Activated CD8-positive, alpha-beta T cell treated with anti-CD3 and anti-CD28 coated beads, Interleukin-2, amount 10 ng/mL, durations not matched to agents 7 days and 5 days (primary cell): ENCODE measurements around the gene ST8SIA5. TPM values are rescaled to one million over a fixed set of nuclear protein-coding genes. Genes with fewer than 3 reads are reported as not detected.

Source experiments
- ATAC-seq: fragments of 150-1000 bp; cut with Tn5 transposase; one replicate; pipeline ENCODE4 v1.10.0; 2021; ENCODE audit warnings: moderate library complexity
- CTCF ChIA-PET: fragments of 350-600 bp; sonication (Branson Sonifier 250); formaldehyde crosslinking; loops from one replicate; lab custom pipeline; 2021; ENCODE audit warnings: antibody characterized with exemption; lab: Charles Lee
- POLR2A ChIA-PET: fragments of 350-600 bp; sonication (Branson Sonifier 250); formaldehyde crosslinking; loops from one replicate; lab custom pipeline; 2021; ENCODE audit warnings: antibody characterized with exemption; lab: Charles Lee
- DNase-seq: peaks from one replicate; pipeline ENCODE4 v3.0.0-alpha.2; 2020
- H3K27ac Mint-ChIP-seq: one replicate; pipeline ENCODE4 v1.8.0; 2021; ENCODE audit warnings: mild to moderate bottlenecking, mixed read lengths
- H3K27me3 Mint-ChIP-seq: one replicate; pipeline ENCODE4 v1.8.0; 2021; ENCODE audit warnings: low read depth, mixed read lengths
- H3K36me3 Mint-ChIP-seq: one replicate; pipeline ENCODE4 v1.8.0; 2021; ENCODE audit warnings: low read depth, mixed read lengths
- H3K4me1 Mint-ChIP-seq: one replicate; pipeline ENCODE4 v1.8.0; 2021; ENCODE audit warnings: low read depth, mixed read lengths
- H3K4me3 Mint-ChIP-seq: one replicate; pipeline ENCODE4 v1.8.0; 2021; ENCODE audit warnings: mild to moderate bottlenecking, mixed read lengths
- H3K9me3 Mint-ChIP-seq: one replicate; pipeline ENCODE4 v1.8.0; 2022; ENCODE audit warnings: mixed read lengths; ENCODE audit not compliant: insufficient read depth
- total RNA-seq, 2 experiments: library from RNA; stranded (reverse); gene quantifications; one replicate each; pipeline ENCODE4 v1.2.3, GENCODE V29; 2021

The ST8SIA5 gene
- total RNA-seq, 2 experiments from 2014 or later, result not detected

GRCh38 chr18:46621871-46622270, 135.0 kb downstream of the ST8SIA5 start:
- peaks cover 7% of the 10 kb centered on the region for H3K36me3 Mint-ChIP-seq
- CTCF ChIA-PET, result interaction anchor here (1.1 to 4.4 kb wide), 8 partner anchors 11 to 474 kb away, joined by 3 to 53 read pairs (median 10); partner anchors contain the start of gene LOXHD1
- no peaks in the 10 kb centered on the region for H3K9me3 Mint-ChIP-seq

GRCh38 chr18:46621111-46621766, 135.6 kb downstream of the ST8SIA5 start:
- ATAC-seq, result no peak
- Mint-ChIP-seq H3K36me3 (peaks cover 7% of the 10 kb centered on the region), H3K27me3 (peaks cover 2% of the 10 kb centered on the region), H3K27ac (peak overlapping the region; percentile 79), H3K4me1 (peaks cover 49% of the 10 kb centered on the region), H3K4me3 (no peak overlapping the region), H3K9me3 (no peaks in the 10 kb centered on the region)
- POLR2A ChIA-PET, result no interaction called here
- DNase-seq, result no peak
- CTCF ChIA-PET, result interaction anchor here (1.5 to 4.4 kb wide), 4 partner anchors 36 to 448 kb away, joined by 5 to 53 read pairs (median 36); partner anchors contain the start of gene LOXHD1

More at GRCh38 chr18:46621871-46622270, 135.0 kb downstream of the ST8SIA5 start:
- peak overlapping the region; percentile 79 for H3K27ac Mint-ChIP-seq
- peaks cover 2% of the 10 kb centered on the region for H3K27me3 Mint-ChIP-seq
- H3K4me3 Mint-ChIP-seq, result no peak overlapping the region
- peaks cover 49% of the 10 kb centered on the region for H3K4me1 Mint-ChIP-seq
- ATAC-seq (no peak), DNase-seq (no peak)
- POLR2A ChIA-PET, result interaction anchor here (0.7 to 1.1 kb wide), 2 partner anchors 25 to 204 kb away, joined by 3 read pairs; no protein-coding TSS in a partner anchor

GRCh38 chr18:46619559-46619958, 137.3 kb downstream of the ST8SIA5 start:
- Mint-ChIP-seq H3K27me3 (no peaks in the 10 kb centered on the region), H3K4me1 (peaks cover 43% of the 10 kb centered on the region), H3K9me3 (no peaks in the 10 kb centered on the region), H3K4me3 (no peak overlapping the region), H3K36me3 (peaks cover 4% of the 10 kb centered on the region), H3K27ac (no peak overlapping the region)
- ATAC-seq (no peak), DNase-seq (no peak)
- POLR2A ChIA-PET, result no interaction called here
- CTCF ChIA-PET, result interaction anchor here (0.7 kb wide), 1 partner anchor 339 kb away, joined by 3 read pairs; no protein-coding TSS in a partner anchor

Other genes starting within 250 kb of the ST8SIA5 start
- under 1 TPM; 0.47 to 0.63 TPM for gene LOXHD1, start 99.8 kb downstream of the ST8SIA5 start, total RNA-seq
- gene PIAS2, start 160.5 kb upstream of the ST8SIA5 start, total RNA-seq, result 10 to 100 TPM; 25.7 to 26.0 TPM
- under 1 TPM; 0.34 to 0.76 TPM for gene KATNAL2, start 160.5 kb upstream of the ST8SIA5 start, total RNA-seq